ENCODE measurements around the gene CBL.
"Not testable (repeated sequence)": the region's sequence is repeated elsewhere in the genome, so short reads cannot be mapped to it uniquely, and the experiment has no call there.

The CBL gene

GRCh38 chr11:119185981-119186634 is 20.0 kb upstream of the CBL start:
- H3K4me3 ChIP-seq (ENCODE audit: control insufficient read depth, low read depth, low read length), result no peak overlapping the region
- TF ChIP-seq, protein P1, sequence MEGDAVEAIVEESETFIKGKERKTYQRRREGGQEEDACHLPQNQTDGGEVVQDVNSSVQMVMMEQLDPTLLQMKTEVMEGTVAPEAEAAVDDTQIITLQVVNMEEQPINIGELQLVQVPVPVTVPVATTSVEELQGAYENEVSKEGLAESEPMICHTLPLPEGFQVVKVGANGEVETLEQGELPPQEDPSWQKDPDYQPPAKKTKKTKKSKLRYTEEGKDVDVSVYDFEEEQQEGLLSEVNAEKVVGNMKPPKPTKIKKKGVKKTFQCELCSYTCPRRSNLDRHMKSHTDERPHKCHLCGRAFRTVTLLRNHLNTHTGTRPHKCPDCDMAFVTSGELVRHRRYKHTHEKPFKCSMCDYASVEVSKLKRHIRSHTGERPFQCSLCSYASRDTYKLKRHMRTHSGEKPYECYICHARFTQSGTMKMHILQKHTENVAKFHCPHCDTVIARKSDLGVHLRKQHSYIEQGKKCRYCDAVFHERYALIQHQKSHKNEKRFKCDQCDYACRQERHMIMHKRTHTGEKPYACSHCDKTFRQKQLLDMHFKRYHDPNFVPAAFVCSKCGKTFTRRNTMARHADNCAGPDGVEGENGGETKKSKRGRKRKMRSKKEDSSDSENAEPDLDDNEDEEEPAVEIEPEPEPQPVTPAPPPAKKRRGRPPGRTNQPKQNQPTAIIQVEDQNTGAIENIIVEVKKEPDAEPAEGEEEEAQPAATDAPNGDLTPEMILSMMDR (conservative IDR thresholded peaks at IDR 0.05; ENCODE audit: control insufficient read depth, insufficient read depth, low read depth, low read length), result no peak
- DNase-seq (ENCODE audit: low read depth), result no peak

- DNase-seq (ENCODE audit: low read depth), result no peak
Measured at GRCh38 chr11:119187123-119187892, 18.8 kb upstream of the CBL start.

DNA sequence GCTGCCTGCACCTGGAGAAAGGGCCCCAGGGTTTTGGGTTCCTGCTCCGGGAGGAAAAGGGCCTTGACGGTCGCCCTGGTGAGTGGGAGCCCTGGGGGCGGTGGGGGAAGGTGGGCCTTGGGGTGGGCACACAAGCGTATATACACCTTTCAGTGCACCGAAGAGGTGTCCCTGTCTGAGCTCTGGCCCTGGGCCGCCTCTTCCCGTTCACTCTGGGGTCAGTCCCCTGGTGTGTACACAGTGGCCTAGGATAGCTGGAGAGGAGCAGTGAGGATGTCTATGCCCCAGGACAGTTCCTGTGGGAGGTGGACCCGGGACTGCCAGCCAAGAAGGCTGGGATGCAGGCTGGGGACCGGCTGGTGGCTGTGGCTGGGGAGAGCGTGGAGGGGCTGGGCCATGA is 18.1 kb upstream of the CBL start:
- no peak for DNase-seq (ENCODE audit: low read depth)
- H3K4me3 ChIP-seq (ENCODE audit: control insufficient read depth, low read depth, low read length), result no peak overlapping the region
- TF ChIP-seq, protein P1 (conservative IDR thresholded peaks at IDR 0.05; ENCODE audit: control insufficient read depth, insufficient read depth, low read depth, low read length), result no peak

More at GRCh38 chr11:119187123-119187892, 18.8 kb upstream of the CBL start:
- TF ChIP-seq, protein P1 (conservative IDR thresholded peaks at IDR 0.05; ENCODE audit: control insufficient read depth, insufficient read depth, low read depth, low read length), result no peak
- no peak overlapping the region for H3K4me3 ChIP-seq (ENCODE audit: control insufficient read depth, low read depth, low read length)

GRCh38 chr11:119188887-119189286 is 17.3 kb upstream of the CBL start:
- H3K4me3 ChIP-seq (ENCODE audit: control insufficient read depth, low read depth, low read length), result no peak overlapping the region
- TF ChIP-seq, protein P1 (conservative IDR thresholded peaks at IDR 0.05; ENCODE audit: control insufficient read depth, insufficient read depth, low read depth, low read length), result no peak
- no peak for DNase-seq (ENCODE audit: low read depth)

DNA sequence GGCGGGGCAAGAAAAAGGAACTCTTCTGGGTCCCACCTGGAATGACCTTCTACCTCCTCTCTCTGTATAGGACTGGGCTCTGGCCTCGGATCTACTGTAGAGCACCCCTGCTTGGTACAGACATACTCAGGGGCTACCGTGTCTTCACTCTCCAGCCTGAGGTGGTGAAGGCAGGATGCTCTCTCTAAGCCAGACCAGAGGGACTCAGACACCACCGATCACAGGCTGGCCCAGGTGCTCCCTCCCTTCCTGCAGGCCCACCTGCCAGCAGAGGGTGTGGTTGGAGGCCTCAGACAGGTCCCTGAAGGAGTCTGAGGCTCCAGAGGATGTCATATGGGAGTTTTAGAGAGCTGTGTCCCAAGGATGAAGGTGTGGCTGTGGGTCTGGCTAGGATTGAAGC is 16.7 kb upstream of the CBL start:
- DNase-seq (ENCODE audit: low read depth), result no peak
- no peak overlapping the region for H3K4me3 ChIP-seq (ENCODE audit: control insufficient read depth, low read depth, low read length)
- TF ChIP-seq, protein P1 (conservative IDR thresholded peaks at IDR 0.05; ENCODE audit: control insufficient read depth, insufficient read depth, low read depth, low read length), result no peak

- no peak overlapping the region for H3K4me3 ChIP-seq (ENCODE audit: control insufficient read depth, low read depth, low read length)
- DNase-seq (ENCODE audit: low read depth), result no peak
- TF ChIP-seq, protein P1 (conservative IDR thresholded peaks at IDR 0.05; ENCODE audit: control insufficient read depth, insufficient read depth, low read depth, low read length), result no peak
Measured at GRCh38 chr11:119190531-119190930, 15.6 kb upstream of the CBL start.

GRCh38 chr11:119191265-119191664 is 14.9 kb upstream of the CBL start:
- not testable (repeated sequence) for H3K4me3 ChIP-seq (ENCODE audit: control insufficient read depth, low read depth, low read length); DNase-seq (ENCODE audit: low read depth)
